ENCODE measurements around the gene PTPRN2.

PTPRN2 gene

GRCh38 chr7:157735826-157736225 is 851.8 kb downstream of the PTPRN2 start:
- TF ChIP-seq GATA3 (IDR thresholded peaks at IDR 0.05; ENCODE audit: low read depth, low read length) (no peak), GATA2 (IDR thresholded peaks at IDR 0.05; ENCODE audit: low read depth, low read length) (no peak)

- TF ChIP-seq GATA2 (IDR thresholded peaks at IDR 0.05; ENCODE audit: low read depth, low read length) (no peak), GATA3 (IDR thresholded peaks at IDR 0.05; ENCODE audit: low read depth, low read length) (no peak)
Measured at GRCh38 chr7:157734676-157735640, 852.7 kb downstream of the PTPRN2 start.

- TF ChIP-seq GATA3 (IDR thresholded peaks at IDR 0.05; ENCODE audit: low read depth, low read length) (no peak), GATA2 (IDR thresholded peaks at IDR 0.05; ENCODE audit: low read depth, low read length) (no peak)
Measured at GRCh38 chr7:157731126-157731525, 856.5 kb downstream of the PTPRN2 start.

GRCh38 chr7:157730614-157731013 is 857.0 kb downstream of the PTPRN2 start:
- no peak for TF ChIP-seq GATA2 (IDR thresholded peaks at IDR 0.05; ENCODE audit: low read depth, low read length)
- no peak for TF ChIP-seq GATA3 (IDR thresholded peaks at IDR 0.05; ENCODE audit: low read depth, low read length)

- no peak for TF ChIP-seq GATA2 (IDR thresholded peaks at IDR 0.05; ENCODE audit: low read depth, low read length)
- TF ChIP-seq GATA3 (IDR thresholded peaks at IDR 0.05; ENCODE audit: low read depth, low read length), result no peak
Measured at GRCh38 chr7:157729566-157729965, 858.1 kb downstream of the PTPRN2 start.

GRCh38 chr7:157727964-157728615 is 859.5 kb downstream of the PTPRN2 start:
- no peak for TF ChIP-seq GATA3 (IDR thresholded peaks at IDR 0.05; ENCODE audit: low read depth, low read length)
- no peak for TF ChIP-seq GATA2 (IDR thresholded peaks at IDR 0.05; ENCODE audit: low read depth, low read length)

GRCh38 chr7:157726764-157727163 is 860.9 kb downstream of the PTPRN2 start:
- no peak for TF ChIP-seq GATA2 (IDR thresholded peaks at IDR 0.05; ENCODE audit: low read depth, low read length)

GRCh38 chr7:157723205-157723604 is 864.4 kb downstream of the PTPRN2 start:
- TF ChIP-seq GATA3 (IDR thresholded peaks at IDR 0.05; ENCODE audit: low read depth, low read length), result no peak
- TF ChIP-seq GATA2 (IDR thresholded peaks at IDR 0.05; ENCODE audit: low read depth, low read length), result no peak

GRCh38 chr7:157722137-157723060 is 865.2 kb downstream of the PTPRN2 start:
- no peak for TF ChIP-seq GATA3 (IDR thresholded peaks at IDR 0.05; ENCODE audit: low read depth, low read length)
- TF ChIP-seq GATA2 (IDR thresholded peaks at IDR 0.05; ENCODE audit: low read depth, low read length), result no peak

GRCh38 chr7:157721468-157722136 is 866.0 kb downstream of the PTPRN2 start:
- TF ChIP-seq GATA3 (IDR thresholded peaks at IDR 0.05; ENCODE audit: low read depth, low read length) (no peak), GATA2 (IDR thresholded peaks at IDR 0.05; ENCODE audit: low read depth, low read length) (no peak)

- no peak for TF ChIP-seq GATA2 (IDR thresholded peaks at IDR 0.05; ENCODE audit: low read depth, low read length)
- TF ChIP-seq GATA3 (IDR thresholded peaks at IDR 0.05; ENCODE audit: low read depth, low read length), result no peak
Measured at GRCh38 chr7:157719705-157720655, 867.6 kb downstream of the PTPRN2 start.

GRCh38 chr7:157719008-157719682 is 868.5 kb downstream of the PTPRN2 start:
- no peak for TF ChIP-seq GATA2 (IDR thresholded peaks at IDR 0.05; ENCODE audit: low read depth, low read length)
- TF ChIP-seq GATA3 (IDR thresholded peaks at IDR 0.05; ENCODE audit: low read depth, low read length), result no peak

Data from SH-SY5Y (cell line).